IMR-90 (cell line): ENCODE results near the gene WDFY2. TPM values are rescaled to one million over a fixed set of nuclear protein-coding genes. Genes with fewer than 3 reads are reported as not detected.

Experiments used
- ATAC-seq: fragments of 200-7000 bp; cut with Tn5 transposase; 2 replicates; pipeline ENCODE4 v1.9.1; 2020; ENCODE audit warnings: low read depth, mild to moderate bottlenecking, moderate library complexity
- BruUV-seq: library from RNA; stranded (reverse); fragments of 400-500 nt; replicated peaks from 2 replicates; lab custom pipeline; 2021; lab: Mats Ljungman, UMichigan
- CTCF ChIA-PET: fragments of 300-600 bp; formaldehyde crosslinking; extraction: SDS; loops from one replicate; lab custom pipeline; 2021; ENCODE audit warnings: antibody characterized with exemption; lab: Yijun Ruan, JAX
- POLR2A ChIA-PET: fragments of 300-600 bp; sonication (Branson Sonifier 250); formaldehyde crosslinking; loops from one replicate; lab custom pipeline; 2022; ENCODE audit warnings: antibody characterized with exemption; ENCODE audit not compliant: unreplicated experiment; lab: Charles Lee
- DNase-seq: peaks from one replicate; pipeline ENCODE4 v3.0.0; 2013
- H2AFZ ChIP-seq: replicated peaks from 2 replicates; pipeline ENCODE3; 2013; ENCODE audit warnings: low read length, mild to moderate bottlenecking; ENCODE audit not compliant: poor library complexity
- H2AK5ac ChIP-seq: 2 replicates; pipeline ENCODE4 v1.6.1; 2013; ENCODE audit warnings: low read depth, low read length, inconsistent platforms
- H2AK9ac ChIP-seq: replicated peaks from 2 replicates; pipeline ENCODE3; 2013; ENCODE audit warnings: mild to moderate bottlenecking, low read depth, low read length, moderate library complexity; ENCODE audit not compliant: poor library complexity
- H2BK120ac ChIP-seq: 2 replicates; pipeline ENCODE4 v1.6.1; 2013; ENCODE audit warnings: low read depth, low read length, inconsistent platforms
- H2BK15ac ChIP-seq: 3 replicates; pipeline ENCODE4 v1.6.1; 2013; ENCODE audit warnings: low read depth, low read length, inconsistent platforms
- H2BK20ac ChIP-seq: 2 replicates; pipeline ENCODE4 v1.6.1; 2013; ENCODE audit warnings: low read depth, mild to moderate bottlenecking, inconsistent platforms, low read length, moderate library complexity
- H2BK5ac ChIP-seq: 2 replicates; pipeline ENCODE4 v1.6.1; 2013; ENCODE audit warnings: mild to moderate bottlenecking, low read depth, low read length, inconsistent platforms; ENCODE audit not compliant: poor library complexity, severe bottlenecking
- H3K14ac ChIP-seq: replicated peaks from 2 replicates; pipeline ENCODE4 v1.6.1; 2013; ENCODE audit warnings: low read depth, low read length, inconsistent platforms
- H3K18ac ChIP-seq: 2 replicates; pipeline ENCODE4 v1.6.1; 2013; ENCODE audit warnings: low read depth, low read length, control low read depth
- H3K23ac ChIP-seq: 2 replicates; pipeline ENCODE4 v1.6.1; 2013; ENCODE audit warnings: low read depth, low read length, inconsistent platforms
- H3K27ac ChIP-seq: 2 replicates; pipeline ENCODE4 v1.5.1; 2013; ENCODE audit warnings: mild to moderate bottlenecking, control low read depth, low read length; ENCODE audit not compliant: insufficient read depth
- H3K27me3 ChIP-seq: 2 replicates; pipeline ENCODE4 v1.6.1; 2013; ENCODE audit warnings: low read length; ENCODE audit not compliant: control insufficient read depth, insufficient read depth
- H3K36me3 ChIP-seq: 2 replicates; pipeline ENCODE4 v1.6.1; 2013; ENCODE audit warnings: low read length, mixed read lengths; ENCODE audit not compliant: control insufficient read depth, insufficient read depth
- H3K4ac ChIP-seq: 2 replicates; pipeline ENCODE4 v1.6.1; 2013; ENCODE audit warnings: low read depth, low read length, inconsistent platforms
- H3K4me1 ChIP-seq: 2 replicates; pipeline ENCODE4 v1.6.1; 2013; ENCODE audit warnings: low read length, mixed read lengths; ENCODE audit not compliant: control insufficient read depth, insufficient read depth
- H3K4me2 ChIP-seq: 2 replicates; pipeline ENCODE4 v1.6.1; 2013; ENCODE audit warnings: low read depth, mild to moderate bottlenecking, control low read depth, low read length, moderate library complexity
- H3K4me3 ChIP-seq: 2 replicates; pipeline ENCODE4 v1.5.1; 2013; ENCODE audit warnings: low read depth, mild to moderate bottlenecking, control low read depth, low read length, moderate library complexity; ENCODE audit not compliant: insufficient read depth
- H3K56ac ChIP-seq: 2 replicates; pipeline ENCODE4 v1.6.1; 2013; ENCODE audit warnings: low read length, inconsistent platforms; ENCODE audit not compliant: insufficient read depth; ENCODE audit errors: extremely low read depth
- H3K79me1 ChIP-seq, 2 experiments: 2 replicates each; pipeline ENCODE4 v1.6.1; 2013; ENCODE audit warnings: low read length in 2 of 2, inconsistent platforms in 1 of 2, low read depth in 1 of 2
- H3K9ac ChIP-seq: 2 replicates; pipeline ENCODE4 v1.6.1; 2013; ENCODE audit warnings: low read depth, low read length, control low read depth
- H3K9me1 ChIP-seq: 2 replicates; pipeline ENCODE4 v1.6.1; 2013; ENCODE audit warnings: low read length, inconsistent platforms; ENCODE audit not compliant: insufficient read depth
- H3K9me3 ChIP-seq: 2 replicates; pipeline ENCODE4 v1.6.1; 2013; ENCODE audit warnings: low read length; ENCODE audit not compliant: control insufficient read depth, insufficient read depth
- H4K20me1 ChIP-seq: 2 replicates; pipeline ENCODE4 v1.6.1; 2013; ENCODE audit warnings: low read length, inconsistent platforms; ENCODE audit not compliant: insufficient read depth
- H4K5ac ChIP-seq: 2 replicates; pipeline ENCODE4 v1.6.1; 2013; ENCODE audit warnings: mild to moderate bottlenecking, low read depth, low read length, control low read depth
- H4K8ac ChIP-seq, 2 experiments: 2 replicates each; pipeline ENCODE4 v1.6.1; 2013; ENCODE audit warnings: low read depth in 2 of 2, low read length in 2 of 2, control low read depth in 1 of 2, inconsistent platforms in 1 of 2
- H4K91ac ChIP-seq: 2 replicates; pipeline ENCODE4 v1.6.1; 2013; ENCODE audit warnings: low read depth, low read length, inconsistent platforms; ENCODE audit not compliant: insufficient read depth
- BHLHE40 ChIP-seq: fragments of 150-350 bp; IDR thresholded peaks from 2 replicates; pipeline ENCODE4 v1.6.1; 2016; ENCODE audit warnings: mild to moderate bottlenecking, low read depth, low read length
- CEBPB ChIP-seq: IDR thresholded peaks from 2 replicates; pipeline ENCODE4 v1.6.1; 2012; ENCODE audit warnings: low read depth, low read length, improper control_type of control experiment
- FOS ChIP-seq: fragments of 150-350 bp; IDR thresholded peaks from 2 replicates; pipeline ENCODE4 v1.6.1; 2016; ENCODE audit warnings: low read depth, low read length
- MAFK ChIP-seq: IDR thresholded peaks from 2 replicates; pipeline ENCODE4 v1.6.1; 2012; ENCODE audit warnings: low read depth, low read length, improper control_type of control experiment
- MAZ ChIP-seq: IDR thresholded peaks from 2 replicates; pipeline ENCODE4 v1.6.1; 2012; ENCODE audit warnings: low read depth, mild to moderate bottlenecking, low read length, improper control_type of control experiment, moderate library complexity, borderline replicate concordance
- MXI1 ChIP-seq: IDR thresholded peaks from 2 replicates; pipeline ENCODE4 v1.6.1; 2012; ENCODE audit warnings: low read depth, mild to moderate bottlenecking, low read length, moderate library complexity, borderline replicate concordance
- RFX5 ChIP-seq: IDR thresholded peaks from 2 replicates; pipeline ENCODE4 v1.8.0; 2012; ENCODE audit warnings: low read depth, mild to moderate bottlenecking, low read length, moderate library complexity
- WGBS, 2 experiments: methylation state at CpG; one replicate each; pipeline versions ENCODE4 v1.1.5 to v1.1.7; 2013; ENCODE audit warnings: missing lambda C conversion rate in 2 of 2; ENCODE audit not compliant: insufficient read length in 1 of 2; ENCODE audit errors: extremely low coverage in 2 of 2; 5-methylcytosine and 5-hydroxymethylcytosine counted together
- dilution Hi-C: fragments of 300-500 bp; cut with HindIII; formaldehyde crosslinking; loops from one replicate; pipeline ENCODE4 v1.14.3; 2018; ENCODE audit warnings: low sequenced_read_pairs; ENCODE audit not compliant: unreplicated experiment
- in situ Hi-C: fragments of 300-500 bp; cut with MboI; formaldehyde crosslinking; loops from 3 replicates; pipeline ENCODE4 v1.14.3; 2019; ENCODE audit warnings: low sequenced_read_pairs, inconsistent platforms, mixed read lengths
- intact Hi-C: fragments of 100-400 bp; cut with micrococcal nuclease; formaldehyde crosslinking; loops from 2 replicates; pipeline ENCODE4 v1.10.0; 2022
- polyA plus RNA-seq, 3 experiments: library from polyadenylated mRNA; depleted of rRNA; stranded (reverse); fragments of >200 nt; gene quantifications; 2 replicates each; pipeline ENCODE4 v1.2.3, GENCODE V29; 2012; ENCODE audit warnings: low replicate concordance in 1 of 3
- total RNA-seq: library from RNA; depleted of rRNA; stranded (reverse); fragments of >200 nt; gene quantifications from 2 replicates; pipeline ENCODE4 v1.2.3, GENCODE V29; 2012
- TF ChIP-seq, protein P1 (sequence below): fragments of 150-350 bp; IDR thresholded peaks from 2 replicates; pipeline ENCODE4 v1.6.1; 2017; ENCODE audit warnings: mild to moderate bottlenecking, antibody characterized with exemption, low read length, low read depth
- TF ChIP-seq, protein P2 (sequence below): fragments of 150-350 bp; IDR thresholded peaks from 2 replicates; pipeline ENCODE4 v1.6.1; 2016; ENCODE audit warnings: low read depth, mild to moderate bottlenecking, low read length, moderate library complexity, borderline replicate concordance
- TF ChIP-seq, protein P3 (sequence below): conservative IDR thresholded peaks from 2 replicates; pipeline ENCODE4 v1.5.1; 2012; ENCODE audit warnings: mild to moderate bottlenecking, low read depth, low read length, improper control_type of control experiment

The WDFY2 gene
- total and polyA plus RNA-seq, 2 of the 4 experiments (the other 2 are of a cell fraction): 4.3 to 5.4 TPM

GRCh38 chr13:51550151-51550550 lies 34.1 kb upstream of the WDFY2 start:
- ChIA-PET POLR2A (no interaction called here), CTCF (no interaction called here)
- no peak overlapping the region for H3K23ac ChIP-seq
- no peak overlapping the region for H2AK9ac ChIP-seq
- no peak overlapping the region for H3K27ac ChIP-seq
- in situ Hi-C loops: no loop called here
- H3K79me1 ChIP-seq: no peaks in the 10 kb centered on the region
- no peak overlapping the region for H3K18ac ChIP-seq
- H3K4me3 ChIP-seq: no peak overlapping the region
- no CpG with 5 or more reads among the region's 1 CpG for WGBS, 2 experiments
- H2BK20ac ChIP-seq: no peak overlapping the region
- H4K8ac ChIP-seq: no peak overlapping the region
- DNase-seq: no peak
- intact Hi-C loops: no loop called here
- BruUV-seq: no TSS peak
- H4K5ac ChIP-seq: no peak overlapping the region
- no peak overlapping the region for H4K91ac ChIP-seq
- no peak overlapping the region for H3K56ac ChIP-seq
- no peaks in the 10 kb centered on the region for H3K36me3 ChIP-seq
- H3K27me3 ChIP-seq: no peaks in the 10 kb centered on the region
- no peak overlapping the region for H2BK5ac ChIP-seq
- H3K4me1 ChIP-seq: no peaks in the 10 kb centered on the region
- H3K4me2 ChIP-seq: no peak overlapping the region
- H4K20me1 ChIP-seq: no peaks in the 10 kb centered on the region
- TF ChIP-seq BHLHE40 (no peak), CEBPB (no peak), MAFK (no peak), MXI1 (no peak), MAZ (no peak), FOS (no peak), RFX5 (no peak)
- TF ChIP-seq, protein P1, sequence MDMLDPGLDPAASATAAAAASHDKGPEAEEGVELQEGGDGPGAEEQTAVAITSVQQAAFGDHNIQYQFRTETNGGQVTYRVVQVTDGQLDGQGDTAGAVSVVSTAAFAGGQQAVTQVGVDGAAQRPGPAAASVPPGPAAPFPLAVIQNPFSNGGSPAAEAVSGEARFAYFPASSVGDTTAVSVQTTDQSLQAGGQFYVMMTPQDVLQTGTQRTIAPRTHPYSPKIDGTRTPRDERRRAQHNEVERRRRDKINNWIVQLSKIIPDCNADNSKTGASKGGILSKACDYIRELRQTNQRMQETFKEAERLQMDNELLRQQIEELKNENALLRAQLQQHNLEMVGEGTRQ: no peak
- TF ChIP-seq, protein P2, sequence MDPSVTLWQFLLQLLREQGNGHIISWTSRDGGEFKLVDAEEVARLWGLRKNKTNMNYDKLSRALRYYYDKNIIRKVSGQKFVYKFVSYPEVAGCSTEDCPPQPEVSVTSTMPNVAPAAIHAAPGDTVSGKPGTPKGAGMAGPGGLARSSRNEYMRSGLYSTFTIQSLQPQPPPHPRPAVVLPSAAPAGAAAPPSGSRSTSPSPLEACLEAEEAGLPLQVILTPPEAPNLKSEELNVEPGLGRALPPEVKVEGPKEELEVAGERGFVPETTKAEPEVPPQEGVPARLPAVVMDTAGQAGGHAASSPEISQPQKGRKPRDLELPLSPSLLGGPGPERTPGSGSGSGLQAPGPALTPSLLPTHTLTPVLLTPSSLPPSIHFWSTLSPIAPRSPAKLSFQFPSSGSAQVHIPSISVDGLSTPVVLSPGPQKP: no peak
- TF ChIP-seq, protein P3, sequence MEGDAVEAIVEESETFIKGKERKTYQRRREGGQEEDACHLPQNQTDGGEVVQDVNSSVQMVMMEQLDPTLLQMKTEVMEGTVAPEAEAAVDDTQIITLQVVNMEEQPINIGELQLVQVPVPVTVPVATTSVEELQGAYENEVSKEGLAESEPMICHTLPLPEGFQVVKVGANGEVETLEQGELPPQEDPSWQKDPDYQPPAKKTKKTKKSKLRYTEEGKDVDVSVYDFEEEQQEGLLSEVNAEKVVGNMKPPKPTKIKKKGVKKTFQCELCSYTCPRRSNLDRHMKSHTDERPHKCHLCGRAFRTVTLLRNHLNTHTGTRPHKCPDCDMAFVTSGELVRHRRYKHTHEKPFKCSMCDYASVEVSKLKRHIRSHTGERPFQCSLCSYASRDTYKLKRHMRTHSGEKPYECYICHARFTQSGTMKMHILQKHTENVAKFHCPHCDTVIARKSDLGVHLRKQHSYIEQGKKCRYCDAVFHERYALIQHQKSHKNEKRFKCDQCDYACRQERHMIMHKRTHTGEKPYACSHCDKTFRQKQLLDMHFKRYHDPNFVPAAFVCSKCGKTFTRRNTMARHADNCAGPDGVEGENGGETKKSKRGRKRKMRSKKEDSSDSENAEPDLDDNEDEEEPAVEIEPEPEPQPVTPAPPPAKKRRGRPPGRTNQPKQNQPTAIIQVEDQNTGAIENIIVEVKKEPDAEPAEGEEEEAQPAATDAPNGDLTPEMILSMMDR: no peak
- H3K9me1 ChIP-seq: no peaks in the 10 kb centered on the region
- no peak overlapping the region for H2BK15ac ChIP-seq
- dilution Hi-C loops: no loop called here
- no peak overlapping the region for H2BK120ac ChIP-seq
- no peak overlapping the region for H3K9ac ChIP-seq
- H2AK5ac ChIP-seq: no peak overlapping the region
- H2AFZ ChIP-seq: no peak overlapping the region
- H3K4ac ChIP-seq: no peak overlapping the region
- no peak overlapping the region for H3K14ac ChIP-seq
- ATAC-seq: no peak
- H3K9me3 ChIP-seq: no peaks in the 10 kb centered on the region
